Activated CD4-positive, alpha-beta T cell treated with anti-CD3 and anti-CD28 coated beads, Interleukin-2, amount 50 U/mL, for 4 hours (primary cell): ENCODE results near the gene COMMD9.
A peak's percentile ranks its signal among the peaks of the same experiment; 100 is the strongest.
"Not testable (repeated sequence)": the region's sequence is repeated elsewhere in the genome, so short reads cannot be mapped to it uniquely, and the experiment has no call there.

Experiments
- DNase-seq, 2 experiments: peaks; one replicate each; pipeline ENCODE4 v3.0.0-alpha.2; 2020

Gene COMMD9

DNA sequence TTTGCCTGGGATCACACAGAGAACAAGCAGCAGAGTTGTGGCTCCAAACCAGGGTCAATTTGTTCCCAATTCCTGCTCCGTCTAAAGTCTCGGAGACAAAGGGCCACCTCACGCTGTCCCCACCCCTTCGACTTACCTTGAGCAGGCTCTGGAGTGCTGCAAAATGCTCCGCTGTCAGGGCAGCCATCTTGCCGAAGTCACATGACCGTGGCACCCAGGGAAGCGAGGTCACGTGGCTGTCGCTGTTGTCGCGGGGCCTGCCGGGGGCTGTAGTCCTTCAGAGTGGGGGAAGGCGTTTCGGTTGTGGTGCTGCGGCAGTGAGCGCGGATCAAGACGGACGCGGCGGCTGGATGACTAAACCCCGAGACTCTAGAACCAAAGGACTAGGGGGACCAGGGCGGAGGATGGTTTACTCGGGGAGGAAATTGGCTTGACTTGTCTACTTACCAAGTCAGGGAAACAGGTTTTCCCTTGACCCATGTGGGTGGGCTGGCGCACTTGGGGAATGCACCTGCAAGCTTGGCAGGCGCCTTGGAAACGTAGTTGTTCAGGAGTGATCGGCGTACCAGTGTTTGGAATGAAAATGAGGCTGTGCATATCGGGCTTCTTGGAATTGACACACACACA is at the start of gene COMMD9:
TSS of gene COMMD9 (minus strand) at position 199 of the 627 bp plus-strand sequence. CDS start at position 187, 12 bp downstream.
- DNase-seq: peak; percentile 94

DNA sequence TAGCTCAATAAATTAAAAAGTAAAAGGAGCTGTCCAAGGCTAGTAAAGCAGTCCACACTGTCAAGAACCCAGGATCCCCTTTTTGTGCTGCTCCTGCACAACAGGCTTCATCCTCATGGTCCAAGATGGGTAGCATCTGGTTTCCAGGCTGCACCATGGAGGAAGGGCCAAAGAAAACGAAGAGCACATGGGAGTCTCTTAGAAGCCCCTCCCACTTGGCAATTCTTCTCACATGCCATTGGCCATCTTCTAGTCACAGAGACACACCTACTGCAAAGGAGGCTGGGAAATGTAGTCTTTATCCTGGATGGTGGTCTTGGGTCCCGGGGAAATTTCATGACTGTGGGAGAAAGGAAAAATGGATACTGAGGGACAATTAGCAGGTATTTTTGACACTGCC is 44.7 kb upstream of the COMMD9 start:
- DNase-seq: no peak

DNA sequence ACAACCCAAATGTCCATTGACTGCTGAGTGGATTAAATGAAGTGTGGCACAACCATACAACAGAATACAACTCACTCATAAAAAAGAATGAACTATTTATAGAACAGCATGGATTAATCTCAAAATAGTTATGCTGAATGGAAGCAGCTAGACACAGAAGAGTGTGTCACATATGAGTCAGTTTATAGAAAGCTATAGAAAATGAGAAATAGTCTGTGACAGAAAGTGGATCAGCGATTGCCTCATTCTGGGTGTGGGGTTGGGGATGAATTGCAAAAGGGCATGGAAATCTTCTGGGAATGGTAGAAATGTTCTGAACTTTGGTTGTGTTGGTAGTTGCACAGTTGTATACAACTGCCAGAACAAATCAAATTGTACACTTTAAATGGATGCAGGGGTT is 44.2 kb upstream of the COMMD9 start:
- no peak for DNase-seq

DNA sequence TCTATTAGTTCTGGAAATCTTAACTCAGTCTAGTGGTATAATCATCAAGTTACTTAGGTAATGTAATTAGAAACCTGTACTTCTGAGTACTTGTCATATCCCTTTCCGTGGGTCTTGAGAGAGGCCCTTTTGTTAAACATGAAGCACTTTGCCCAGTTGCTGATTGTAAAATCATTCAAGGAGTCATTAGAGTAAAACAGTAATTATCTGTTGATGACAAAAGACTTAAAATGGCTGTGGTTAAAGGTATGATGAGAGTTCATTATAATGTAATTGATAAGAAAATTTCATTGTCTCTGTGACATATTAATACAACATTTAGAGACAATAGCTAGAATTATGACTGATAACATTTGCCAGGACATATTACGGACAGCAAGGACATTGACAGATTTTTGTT is 41.2 kb upstream of the COMMD9 start:
- no peak for DNase-seq

DNA sequence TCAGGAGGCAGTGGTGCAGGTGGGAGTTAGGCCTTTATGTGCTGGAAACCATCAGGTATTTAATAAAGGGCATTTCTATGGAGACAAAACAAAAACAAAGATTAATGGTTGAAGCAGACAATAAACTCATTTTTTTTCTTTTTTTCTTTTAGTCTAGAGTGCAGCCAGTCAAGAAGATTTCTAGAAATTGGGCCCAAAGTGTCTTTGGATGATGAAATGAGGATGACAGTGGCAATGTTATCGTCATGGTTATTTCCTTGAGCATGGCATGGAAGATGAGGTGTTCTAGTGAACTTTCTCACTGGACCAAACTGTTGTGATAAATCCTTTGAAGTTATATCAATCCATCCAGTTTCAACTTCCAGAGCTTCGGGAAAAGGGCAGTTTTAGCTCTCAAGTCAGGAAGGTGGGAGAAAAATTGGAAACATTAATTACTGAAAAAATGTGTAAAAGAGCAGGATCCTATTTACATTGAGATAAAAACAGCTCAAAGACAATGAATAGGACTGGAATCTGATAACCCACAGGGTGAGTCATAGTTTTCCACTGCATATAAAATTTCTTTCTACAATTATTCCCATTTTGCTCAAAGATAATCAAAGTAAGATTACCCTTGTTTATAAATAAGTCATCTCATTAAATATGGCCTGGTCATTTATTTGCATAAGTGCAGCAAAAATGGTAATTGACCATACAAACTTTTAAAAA is 39.9 kb upstream of the COMMD9 start:
- DNase-seq: no peak

DNA sequence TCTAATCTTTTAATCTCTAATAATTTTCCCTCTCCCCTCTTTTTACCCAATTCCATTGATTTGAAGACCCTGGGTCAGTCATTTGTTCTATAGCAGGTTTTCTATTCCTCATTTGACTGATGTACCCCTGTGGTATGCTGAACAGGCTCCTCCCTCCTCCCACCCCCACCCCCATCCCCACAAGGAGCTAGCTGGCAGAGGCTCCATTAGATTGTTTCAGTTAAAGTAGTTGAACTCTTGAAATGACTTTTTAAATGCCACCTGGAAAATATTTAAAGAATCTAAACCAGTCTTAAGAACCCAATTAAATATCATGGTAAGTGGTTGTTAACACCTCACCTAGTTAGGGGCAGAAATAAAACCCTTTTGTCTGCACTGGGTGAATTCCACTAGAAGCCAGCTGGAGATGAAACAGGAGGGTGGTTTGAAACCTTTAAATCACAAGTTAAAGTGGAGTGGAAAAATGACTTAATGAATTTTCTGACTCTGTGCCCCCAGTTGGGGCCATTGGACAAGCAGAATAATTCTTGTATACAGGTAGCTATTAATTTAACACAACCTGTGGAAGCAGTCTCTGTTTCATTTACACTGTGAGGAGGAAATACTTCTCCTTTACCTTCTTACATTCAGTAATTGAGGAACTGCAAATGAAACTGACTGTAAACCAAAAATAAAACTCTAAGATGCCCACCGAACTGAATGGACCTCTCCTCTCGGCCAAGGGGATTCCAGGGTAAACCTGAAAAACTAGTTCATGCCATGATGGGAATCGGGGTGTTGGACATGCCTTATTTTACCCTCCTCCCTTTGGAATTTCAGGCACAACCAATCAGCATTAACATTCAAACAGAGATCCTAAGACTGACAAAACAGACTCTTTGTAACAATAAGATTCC is 37.5 kb upstream of the COMMD9 start:
- no peak for DNase-seq

DNA sequence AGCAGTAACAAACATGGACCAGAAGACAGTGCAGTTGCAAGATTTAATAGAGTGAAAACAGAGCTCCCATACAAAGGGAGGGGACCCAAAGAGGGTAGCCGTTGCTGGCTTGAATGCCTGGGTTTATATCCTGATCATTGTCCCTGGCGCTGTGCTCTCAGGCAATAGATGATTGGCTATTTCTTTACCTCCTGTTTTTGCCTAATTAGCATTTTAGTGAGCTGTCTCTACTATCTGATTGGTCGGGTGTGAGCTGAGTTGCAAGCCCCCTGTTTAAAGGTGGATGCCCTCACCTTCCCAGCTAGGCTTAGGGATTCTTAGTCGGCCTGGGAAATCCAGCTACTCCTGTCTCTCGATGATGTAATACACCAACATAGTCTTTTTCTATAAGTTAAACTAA is 36.2 kb upstream of the COMMD9 start:
- not testable (repeated sequence) for DNase-seq

DNA sequence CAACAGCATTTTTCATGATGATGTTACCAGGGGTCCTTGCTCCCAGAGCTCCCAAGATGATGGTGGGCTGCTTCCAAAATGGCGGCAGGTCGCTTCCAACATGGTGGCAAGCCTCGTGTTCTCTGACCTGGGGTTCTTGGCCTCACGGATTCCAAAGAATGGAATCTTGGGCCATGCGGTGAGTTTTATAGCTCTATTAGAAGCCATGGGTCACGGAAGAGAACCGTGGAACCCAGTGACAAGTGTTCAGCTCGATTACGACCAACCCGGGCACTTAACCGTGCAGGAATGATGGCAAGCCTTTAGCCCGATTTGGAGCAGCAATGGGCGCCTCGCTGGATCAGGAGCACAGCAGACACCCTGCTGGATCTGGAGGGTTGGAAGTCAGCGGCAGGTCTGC is 35.7 kb upstream of the COMMD9 start:
- DNase-seq: not testable (repeated sequence)

DNA sequence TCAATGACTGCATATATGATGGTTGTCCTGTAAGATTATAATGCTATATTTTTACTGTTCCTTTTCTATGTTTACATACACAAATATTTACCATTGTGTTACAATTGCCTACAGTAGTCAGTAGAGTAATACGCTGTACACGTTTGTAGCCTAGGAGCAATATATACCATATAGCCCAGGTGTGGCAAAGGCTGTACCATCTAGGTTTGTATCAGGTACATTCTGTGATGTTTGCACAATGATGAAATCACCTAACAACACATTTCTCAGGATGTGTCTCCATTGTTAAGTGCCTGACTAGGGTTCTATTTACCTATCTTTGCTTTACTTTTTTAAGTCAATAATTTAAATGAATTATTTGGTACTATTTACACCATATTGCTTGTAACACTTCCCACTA is 28.8 kb upstream of the COMMD9 start:
- DNase-seq: no peak

DNA sequence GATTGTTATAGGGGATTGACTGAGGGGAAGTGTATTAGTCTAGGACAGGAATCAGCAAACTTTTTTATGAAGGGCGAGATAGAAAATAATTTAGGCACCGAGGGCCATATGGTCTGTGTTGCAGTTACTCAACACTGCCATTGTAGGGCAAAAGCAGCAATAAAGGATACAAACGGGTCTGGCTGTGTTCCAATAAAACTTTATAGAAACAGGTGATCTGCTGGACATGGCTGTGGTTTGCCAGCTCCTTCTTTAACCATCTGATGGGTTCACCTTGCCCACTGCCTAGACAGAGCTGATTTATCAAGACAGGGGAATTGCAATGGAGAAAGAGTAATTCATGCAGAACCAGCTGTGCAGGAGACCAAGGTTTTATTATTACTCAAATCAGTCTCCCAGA is 26.8 kb upstream of the COMMD9 start:
- no peak for DNase-seq

DNA sequence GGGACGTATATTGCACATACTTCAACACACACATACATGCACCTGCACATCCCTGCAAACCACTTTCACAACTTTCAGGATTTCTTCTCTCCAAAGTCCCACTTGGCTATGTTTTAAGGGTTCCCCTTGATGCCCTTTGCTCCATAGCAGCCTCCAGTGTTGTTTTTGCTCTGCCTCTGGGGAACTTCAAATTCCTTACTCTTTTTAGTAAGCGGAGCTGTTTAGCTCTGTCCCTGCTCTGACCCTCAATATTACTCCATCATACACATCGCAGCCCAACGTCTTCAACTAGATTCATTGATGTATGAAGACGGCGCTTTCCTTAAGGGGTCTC is 25.2 kb upstream of the COMMD9 start:
- DNase-seq: no peak

DNA sequence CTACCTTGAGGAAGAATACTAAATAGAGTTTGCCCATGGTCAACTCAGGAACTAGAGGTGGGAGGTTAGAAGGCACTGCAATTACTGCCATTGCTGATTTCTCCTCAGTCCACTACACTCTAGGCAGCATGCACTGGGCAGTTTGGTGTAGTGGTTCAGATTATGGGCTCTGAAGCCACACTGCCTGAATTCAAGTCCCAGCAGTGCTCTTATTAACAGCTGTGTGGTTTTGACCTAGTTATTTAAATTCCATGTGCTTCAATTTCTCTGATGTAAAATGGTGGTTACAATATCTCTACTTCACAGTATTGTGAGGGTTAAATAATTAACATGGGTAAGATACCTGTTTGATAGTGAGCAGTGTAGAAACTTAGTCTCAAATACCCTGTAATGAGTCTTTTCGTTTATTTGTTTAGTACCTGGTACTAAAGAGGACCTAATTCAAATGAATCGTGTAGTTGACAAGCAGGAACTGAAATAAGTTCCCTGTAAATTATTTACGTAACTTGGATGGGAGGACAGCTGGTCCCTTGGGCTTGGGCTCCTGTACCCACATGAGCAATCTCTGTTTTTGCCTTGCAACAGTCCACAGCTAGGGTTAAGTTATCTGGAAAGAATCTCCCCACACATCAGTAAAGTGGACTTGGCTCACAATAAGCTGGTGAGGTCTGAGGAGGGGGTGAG is 24.7 kb upstream of the COMMD9 start:
- no peak for DNase-seq

DNA sequence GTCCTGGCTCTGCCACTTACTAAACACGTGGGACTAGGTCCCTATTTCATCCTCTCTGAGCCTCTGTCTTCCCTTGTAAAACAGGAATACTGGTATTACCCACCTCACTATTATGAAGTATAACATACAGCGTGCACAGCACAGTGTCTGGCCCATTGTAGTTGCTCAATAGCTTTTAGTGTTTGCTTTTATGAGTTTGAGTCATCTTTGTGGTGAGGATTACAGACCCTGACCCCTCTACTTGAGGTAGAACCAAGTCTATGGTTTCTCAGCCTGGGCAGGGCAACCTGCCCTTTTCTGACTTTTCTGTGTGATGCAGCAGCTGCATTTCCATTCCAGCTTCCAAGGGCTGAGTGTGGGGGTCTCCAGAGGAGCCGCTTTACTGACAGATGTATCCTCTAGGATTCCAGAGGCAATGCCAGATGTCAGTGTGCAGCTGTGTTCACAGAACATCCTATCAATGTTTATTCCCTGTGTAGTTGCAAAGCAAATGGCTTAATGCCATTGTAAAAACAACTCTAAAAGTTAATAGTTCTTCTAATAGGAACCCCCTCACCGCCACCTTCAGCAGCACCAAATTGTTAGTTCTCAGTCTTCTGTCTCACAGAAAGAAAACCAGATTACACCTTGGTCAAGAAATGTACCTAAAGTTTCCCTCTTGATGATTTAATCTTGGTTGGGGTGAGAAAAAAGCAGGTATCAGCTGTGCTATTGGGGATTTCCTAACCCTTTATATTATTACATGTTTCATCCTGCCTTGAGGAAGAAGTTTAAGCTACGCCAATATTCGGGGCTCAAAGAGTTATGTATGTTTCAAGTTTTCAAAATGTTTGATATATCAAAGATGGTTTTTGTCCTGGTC is 23.6 kb upstream of the COMMD9 start:
- no peak for DNase-seq

DNA sequence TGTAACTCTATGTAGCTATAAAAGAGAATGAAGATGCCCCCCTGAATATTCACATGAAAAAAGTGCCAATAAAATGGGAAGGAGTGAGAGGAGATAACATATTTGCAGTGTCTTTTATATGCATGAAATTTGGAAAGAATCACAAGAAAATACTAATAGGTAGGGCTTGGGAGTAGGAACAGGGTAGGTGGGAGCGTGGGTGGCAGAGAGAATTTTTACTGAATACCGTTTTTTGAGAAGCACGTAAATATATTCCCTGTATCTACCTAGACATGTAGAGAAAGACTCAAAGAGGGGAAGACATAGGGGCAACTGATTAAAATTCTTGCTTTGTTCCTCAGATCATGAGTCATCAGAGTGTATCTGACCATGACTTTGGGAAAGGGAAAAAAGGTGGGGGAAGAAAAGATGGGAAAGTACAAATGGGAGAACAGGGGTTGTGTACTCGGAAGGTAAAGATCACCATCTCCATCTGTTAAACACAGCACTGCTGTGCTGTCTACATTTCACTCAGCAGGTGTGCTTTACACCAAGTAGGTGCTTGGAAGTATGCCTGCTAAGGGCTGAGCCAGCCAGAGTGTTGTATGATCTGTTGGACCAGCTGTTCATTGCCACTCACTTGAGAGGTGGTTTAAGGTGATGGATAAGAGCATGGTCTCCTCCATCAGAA is 22.8 kb upstream of the COMMD9 start:
- no peak for DNase-seq

DNA sequence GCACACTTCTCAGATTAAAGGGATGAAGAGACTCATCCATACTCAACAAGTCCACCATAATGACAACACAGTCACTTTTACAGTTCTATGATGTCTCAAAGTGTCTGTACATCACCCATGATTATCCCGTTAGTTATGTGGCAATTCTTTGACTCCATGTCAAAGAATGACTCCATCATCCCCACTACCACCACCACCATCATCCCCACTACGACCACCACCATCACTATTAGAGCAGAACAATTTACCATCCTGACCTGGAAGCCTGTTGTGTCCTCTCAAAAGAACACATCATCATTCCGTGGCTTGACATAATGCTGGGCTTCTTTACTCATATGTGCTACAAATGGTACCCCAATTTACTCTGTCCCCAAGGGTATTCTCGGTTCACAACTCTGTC is 20.6 kb upstream of the COMMD9 start:
- no peak for DNase-seq

DNA sequence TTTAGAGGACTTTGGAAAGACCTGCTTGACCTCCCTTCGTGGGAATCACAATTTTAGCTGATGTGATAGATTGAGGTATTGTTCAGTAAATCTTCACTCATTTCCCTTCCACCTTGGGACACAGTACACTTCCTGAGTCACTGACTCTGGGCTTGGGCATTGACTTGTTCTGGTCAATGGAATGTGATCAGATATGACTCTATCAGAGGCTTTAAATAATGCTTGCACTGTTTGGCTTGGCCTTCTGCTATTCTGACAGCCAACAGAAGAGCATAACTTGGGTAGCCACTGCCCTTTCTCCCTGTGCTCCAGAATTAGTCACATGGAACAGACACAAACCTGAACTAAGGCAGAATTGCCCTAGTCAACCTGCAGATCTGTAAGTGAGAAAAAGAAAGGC is 19.4 kb upstream of the COMMD9 start:
- no peak for DNase-seq

DNA sequence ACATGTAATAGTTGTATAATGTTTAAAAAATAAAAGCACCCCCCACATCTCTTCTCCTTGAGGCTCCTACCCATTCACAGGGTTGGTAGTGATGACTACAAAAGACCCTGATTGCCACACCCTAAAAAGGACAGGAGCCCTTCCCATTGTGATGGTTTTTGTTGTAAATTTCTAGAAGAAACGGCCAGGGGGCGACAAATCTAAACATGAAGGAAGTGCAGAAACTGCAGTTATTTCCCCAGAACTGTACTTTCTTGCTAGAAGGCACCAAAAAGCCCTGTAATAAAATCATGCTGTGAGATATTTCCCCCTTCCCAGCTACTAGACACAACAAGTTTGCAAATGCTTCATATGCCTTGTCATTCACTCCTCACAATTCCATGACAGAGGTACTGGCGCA is 17.7 kb upstream of the COMMD9 start:
- no peak for DNase-seq

DNA sequence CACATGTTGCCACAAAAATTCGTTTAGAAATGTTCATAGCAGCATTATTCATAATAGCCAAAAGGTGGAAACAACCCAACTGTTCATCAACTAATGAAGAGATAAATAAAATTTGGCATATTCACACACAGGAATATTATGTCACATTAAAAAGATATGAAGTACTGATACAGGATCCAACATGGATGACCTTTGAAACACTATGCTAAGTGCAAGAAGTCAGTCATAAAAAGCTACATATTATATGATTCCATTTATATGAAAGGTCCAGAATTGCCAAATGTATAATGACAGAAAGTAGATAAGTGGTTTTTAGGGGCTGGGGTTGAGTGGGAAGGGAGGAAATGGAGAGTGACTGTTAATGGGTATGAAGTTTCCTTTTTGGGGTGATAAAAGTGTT is 15.8 kb upstream of the COMMD9 start:
- no peak for DNase-seq

DNA sequence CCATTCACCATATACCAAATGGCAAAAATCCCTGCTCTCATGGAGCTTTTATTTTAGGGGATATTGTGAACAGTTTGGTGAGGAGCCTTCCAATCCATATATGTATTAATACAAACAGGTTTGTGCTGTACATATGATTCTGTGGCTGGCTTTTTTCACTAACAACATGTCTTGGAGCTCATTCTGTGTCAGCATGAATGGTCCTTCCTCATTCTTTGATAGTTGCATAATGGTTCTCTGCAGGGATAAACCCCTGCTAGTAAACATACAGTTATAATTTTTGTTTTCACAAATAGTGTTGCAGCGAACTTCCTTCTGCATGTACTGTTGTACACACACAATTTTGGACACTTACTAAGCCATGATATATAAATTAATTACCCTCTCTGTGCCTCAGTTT is 15.1 kb upstream of the COMMD9 start:
- no peak for DNase-seq

DNA sequence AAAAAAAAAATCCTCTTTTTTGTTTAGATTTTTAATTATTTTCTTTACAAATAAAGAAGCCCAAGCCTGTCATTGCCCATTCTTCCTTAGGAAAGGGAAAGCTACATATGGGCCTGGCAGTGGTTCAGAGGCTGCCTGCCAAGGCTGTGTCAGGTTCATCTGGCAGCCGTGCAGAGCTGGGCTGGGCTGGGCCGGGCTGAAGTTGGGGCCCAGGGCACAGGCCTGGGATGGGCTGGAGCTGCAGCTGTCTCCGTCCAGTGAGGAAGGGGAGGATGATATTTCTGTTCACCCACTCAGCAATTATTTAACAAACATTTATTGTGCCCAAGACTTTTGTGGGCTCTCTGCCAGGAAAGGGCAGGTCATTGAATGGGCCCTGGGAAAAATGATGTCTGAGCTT is 11.4 kb upstream of the COMMD9 start:
- no peak for DNase-seq

DNA sequence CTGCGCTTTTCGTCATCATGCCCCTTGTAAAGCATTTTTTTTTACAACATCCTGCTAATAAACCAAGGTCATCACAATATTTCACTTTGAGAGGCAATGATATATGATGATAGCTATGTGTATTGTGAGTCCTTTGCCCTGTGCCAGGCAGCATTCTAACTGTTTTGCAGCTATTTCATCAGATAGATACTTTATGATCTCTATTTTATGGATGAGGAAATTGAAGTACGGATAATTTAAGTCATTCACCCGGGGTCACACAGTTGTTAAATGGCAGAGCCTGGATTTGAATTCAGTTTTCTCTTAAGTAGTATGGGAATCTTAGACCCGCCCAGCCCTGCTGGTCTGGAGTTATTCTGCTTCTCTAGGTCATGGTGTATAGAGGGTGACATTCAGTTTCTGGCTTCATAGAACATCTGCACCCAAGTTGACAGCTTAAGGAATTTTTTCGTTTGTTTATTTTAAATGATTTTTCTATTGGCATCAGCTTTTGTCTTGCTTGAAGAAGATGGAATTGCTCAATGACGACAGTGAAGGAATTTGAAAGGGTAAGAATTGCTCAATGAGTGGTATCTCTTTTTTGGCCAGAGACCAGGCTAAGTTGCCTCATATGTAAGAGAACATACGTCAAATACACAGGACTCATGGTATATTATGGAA is 7.8 kb upstream of the COMMD9 start:
- no peak for DNase-seq
